HepG2 (cell line): Measurements from ENCODE around the gene SNIP1. TPM values are rescaled to one million over a fixed set of nuclear protein-coding genes. Genes with fewer than 3 reads are reported as not detected.
A peak's percentile ranks its signal among the peaks of the same experiment; 100 is the strongest.

ENCODE experiments used
- BRCA1 ChIP-seq: sonication (generic); formaldehyde crosslinking; IDR thresholded peaks from 2 replicates; pipeline ENCODE4 v1.4.0; 2020; ENCODE audit warnings: missing genetic modification reagents
- MXD1 ChIP-seq: sonication (generic); formaldehyde crosslinking; IDR thresholded peaks from 2 replicates; pipeline ENCODE4 v1.4.0; 2020; ENCODE audit warnings: mild to moderate bottlenecking, missing genetic modification reagents
- RARG ChIP-seq: sonication (generic); formaldehyde crosslinking; IDR thresholded peaks from 2 replicates; pipeline ENCODE4 v1.4.0; 2020; ENCODE audit warnings: low read depth, mild to moderate bottlenecking, missing genetic modification reagents
- TCF7 ChIP-seq: sonication (generic); IDR thresholded peaks from 2 replicates; pipeline ENCODE4 v1.6.1; 2016; ENCODE audit warnings: antibody characterized with exemption, low read depth
- TEAD2 ChIP-seq: sonication (generic); formaldehyde crosslinking; IDR thresholded peaks from 2 replicates; pipeline ENCODE4 v1.9.0; 2021; ENCODE audit warnings: missing genetic modification reagents
- ZBTB34 ChIP-seq: sonication (generic); formaldehyde crosslinking; IDR thresholded peaks from 2 replicates; pipeline ENCODE4 v1.8.0; 2022; ENCODE audit warnings: mild to moderate bottlenecking, missing genetic modification reagents
- ZBTB43 ChIP-seq: sonication (generic); formaldehyde crosslinking; conservative IDR thresholded peaks from 2 replicates; pipeline ENCODE4 v1.4.0; 2020; ENCODE audit warnings: missing genetic modification reagents
- ZNF552 ChIP-seq: sonication (generic); formaldehyde crosslinking; IDR thresholded peaks from 2 replicates; pipeline ENCODE4 v1.9.0; 2022; ENCODE audit warnings: missing genetic modification reagents, mild to moderate bottlenecking, borderline replicate concordance
- polyA plus RNA-seq, 8 experiments: library from polyadenylated mRNA; depleted of rRNA in 3 of 8; stranded (reverse) in 7 of 8; unstranded in 1 of 8; fragments of >200 nt; fragmentation: Illumina TruSeq in 4 of 8; extraction: Trizol in 4 of 8; gene quantifications; 2 replicates each; pipeline versions ENCODE4 v1.2.1 to v1.2.3, GENCODE V29; 2011 to 2016; ENCODE audit warnings: low read depth in 4 of 8, missing spikeins in 1 of 8, mixed read lengths in 1 of 8; ENCODE audit not compliant: insufficient read depth in 1 of 8
- total RNA-seq, 5 experiments: library from RNA; depleted of rRNA; stranded (reverse); fragments of >200 nt; fragmentation: Illumina TruSeq; extraction: Trizol; gene quantifications; 2 replicates each; pipeline ENCODE4 v1.2.3, GENCODE V29; 2016; ENCODE audit warnings: low read depth in 1 of 5
- TF ChIP-seq, protein P1 (sequence below), 2 experiments: sonication (generic) in 1 of 2; formaldehyde crosslinking in 1 of 2; IDR thresholded peaks; 2 replicates each; pipeline versions ENCODE4 v1.4.0 to v1.6.1; 2018 to 2020; ENCODE audit warnings: missing genetic modification reagents in 2 of 2, borderline replicate concordance in 1 of 2, low read depth in 1 of 2, mild to moderate bottlenecking in 1 of 2, missing biosample characterization in 1 of 2
- TF ChIP-seq, protein P2 (sequence below): sonication (generic); formaldehyde crosslinking; IDR thresholded peaks from 2 replicates; pipeline ENCODE4 v1.5.0; 2020; ENCODE audit warnings: mild to moderate bottlenecking, missing genetic modification reagents, borderline replicate concordance
- TF ChIP-seq, protein P3 (sequence below): sonication (generic); formaldehyde crosslinking; IDR thresholded peaks from 2 replicates; pipeline ENCODE4 v1.4.0; 2020; ENCODE audit warnings: missing genetic modification reagents
- TF ChIP-seq, protein P4 (sequence below): IDR thresholded peaks from 2 replicates; pipeline ENCODE4 v1.6.1; 2016; ENCODE audit warnings: missing compliant biosample characterization, missing genetic modification reagents, borderline replicate concordance
- TF ChIP-seq, protein P5 (sequence below): sonication (generic); formaldehyde crosslinking; IDR thresholded peaks from 2 replicates; pipeline ENCODE4 v1.5.0; 2020; ENCODE audit warnings: missing genetic modification reagents, mild to moderate bottlenecking, borderline replicate concordance

SNIP1 gene
- total and polyA plus RNA-seq, 2 of the 13 experiments (the other 11 are each of a cell fraction or from before 2014, with no cell fraction given), result 5.5 to 11.2 TPM

DNA sequence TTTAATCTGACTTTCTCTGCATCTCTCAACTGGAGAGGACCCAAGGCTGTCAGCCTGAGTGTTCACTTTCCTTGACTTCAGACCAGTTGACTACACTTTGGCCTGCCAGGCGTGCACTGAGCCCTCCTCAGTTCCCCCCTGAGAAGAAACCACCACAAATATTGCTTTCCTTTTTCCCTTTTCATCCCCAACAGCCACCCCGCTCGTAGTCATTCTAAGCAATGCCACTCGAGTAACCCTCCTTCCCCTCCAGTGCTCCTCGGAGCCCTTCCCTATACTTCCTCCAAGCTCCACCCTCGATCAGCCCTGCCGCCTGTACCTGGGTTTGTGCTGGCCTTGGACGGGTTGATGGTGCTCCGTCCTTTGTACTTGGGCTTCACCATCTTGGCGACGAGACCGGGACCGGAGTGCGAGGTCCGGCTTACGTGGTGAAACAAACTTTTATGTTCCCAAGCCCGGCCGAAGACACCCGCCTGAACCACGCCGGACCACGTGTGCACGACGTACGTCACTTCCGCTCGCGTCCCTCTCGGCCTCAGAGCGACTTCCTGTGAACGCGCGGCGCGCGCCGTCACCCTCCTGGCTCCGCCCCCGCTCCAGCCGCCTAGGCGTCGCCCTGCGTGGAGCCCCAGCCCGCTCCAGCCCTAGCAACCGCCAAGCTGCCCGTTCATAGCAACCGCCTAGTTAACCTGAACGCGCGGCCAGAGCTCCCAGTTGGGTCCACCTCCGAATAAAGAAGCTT lies 41.5 kb upstream of the SNIP1 start, which contains the start of gene GNL2 (continued):
- TF ChIP-seq, protein P1, sequence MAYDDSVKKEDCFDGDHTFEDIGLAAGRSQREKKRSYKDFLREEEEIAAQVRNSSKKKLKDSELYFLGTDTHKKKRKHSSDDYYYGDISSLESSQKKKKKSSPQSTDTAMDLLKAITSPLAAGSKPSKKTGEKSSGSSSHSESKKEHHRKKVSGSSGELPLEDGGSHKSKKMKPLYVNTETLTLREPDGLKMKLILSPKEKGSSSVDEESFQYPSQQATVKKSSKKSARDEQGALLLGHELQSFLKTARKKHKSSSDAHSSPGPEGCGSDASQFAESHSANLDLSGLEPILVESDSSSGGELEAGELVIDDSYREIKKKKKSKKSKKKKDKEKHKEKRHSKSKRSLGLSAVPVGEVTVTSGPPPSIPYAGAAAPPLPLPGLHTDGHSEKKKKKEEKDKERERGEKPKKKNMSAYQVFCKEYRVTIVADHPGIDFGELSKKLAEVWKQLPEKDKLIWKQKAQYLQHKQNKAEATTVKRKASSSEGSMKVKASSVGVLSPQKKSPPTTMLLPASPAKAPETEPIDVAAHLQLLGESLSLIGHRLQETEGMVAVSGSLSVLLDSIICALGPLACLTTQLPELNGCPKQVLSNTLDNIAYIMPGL (CRISPR knock-in tag; IDR thresholded peaks at IDR 0.05; ENCODE audit: borderline replicate concordance in 1 of 2, low read depth in 1 of 2), result peak in 1 of 2 experiments; percentile 30; a peak in 1 of 4 replicates
- TF ChIP-seq, protein P2, sequence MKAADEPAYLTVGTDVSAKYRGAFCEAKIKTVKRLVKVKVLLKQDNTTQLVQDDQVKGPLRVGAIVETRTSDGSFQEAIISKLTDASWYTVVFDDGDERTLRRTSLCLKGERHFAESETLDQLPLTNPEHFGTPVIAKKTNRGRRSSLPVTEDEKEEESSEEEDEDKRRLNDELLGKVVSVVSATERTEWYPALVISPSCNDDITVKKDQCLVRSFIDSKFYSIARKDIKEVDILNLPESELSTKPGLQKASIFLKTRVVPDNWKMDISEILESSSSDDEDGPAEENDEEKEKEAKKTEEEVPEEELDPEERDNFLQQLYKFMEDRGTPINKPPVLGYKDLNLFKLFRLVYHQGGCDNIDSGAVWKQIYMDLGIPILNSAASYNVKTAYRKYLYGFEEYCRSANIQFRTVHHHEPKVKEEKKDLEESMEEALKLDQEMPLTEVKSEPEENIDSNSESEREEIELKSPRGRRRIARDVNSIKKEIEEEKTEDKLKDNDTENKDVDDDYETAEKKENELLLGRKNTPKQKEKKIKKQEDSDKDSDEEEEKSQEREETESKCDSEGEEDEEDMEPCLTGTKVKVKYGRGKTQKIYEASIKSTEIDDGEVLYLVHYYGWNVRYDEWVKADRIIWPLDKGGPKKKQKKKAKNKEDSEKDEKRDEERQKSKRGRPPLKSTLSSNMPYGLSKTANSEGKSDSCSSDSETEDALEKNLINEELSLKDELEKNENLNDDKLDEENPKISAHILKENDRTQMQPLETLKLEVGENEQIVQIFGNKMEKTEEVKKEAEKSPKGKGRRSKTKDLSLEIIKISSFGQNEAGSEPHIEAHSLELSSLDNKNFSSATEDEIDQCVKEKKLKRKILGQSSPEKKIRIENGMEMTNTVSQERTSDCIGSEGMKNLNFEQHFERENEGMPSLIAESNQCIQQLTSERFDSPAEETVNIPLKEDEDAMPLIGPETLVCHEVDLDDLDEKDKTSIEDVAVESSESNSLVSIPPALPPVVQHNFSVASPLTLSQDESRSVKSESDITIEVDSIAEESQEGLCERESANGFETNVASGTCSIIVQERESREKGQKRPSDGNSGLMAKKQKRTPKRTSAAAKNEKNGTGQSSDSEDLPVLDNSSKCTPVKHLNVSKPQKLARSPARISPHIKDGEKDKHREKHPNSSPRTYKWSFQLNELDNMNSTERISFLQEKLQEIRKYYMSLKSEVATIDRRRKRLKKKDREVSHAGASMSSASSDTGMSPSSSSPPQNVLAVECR (CRISPR knock-in tag), result peak; percentile 99
- TF ChIP-seq, protein P3, sequence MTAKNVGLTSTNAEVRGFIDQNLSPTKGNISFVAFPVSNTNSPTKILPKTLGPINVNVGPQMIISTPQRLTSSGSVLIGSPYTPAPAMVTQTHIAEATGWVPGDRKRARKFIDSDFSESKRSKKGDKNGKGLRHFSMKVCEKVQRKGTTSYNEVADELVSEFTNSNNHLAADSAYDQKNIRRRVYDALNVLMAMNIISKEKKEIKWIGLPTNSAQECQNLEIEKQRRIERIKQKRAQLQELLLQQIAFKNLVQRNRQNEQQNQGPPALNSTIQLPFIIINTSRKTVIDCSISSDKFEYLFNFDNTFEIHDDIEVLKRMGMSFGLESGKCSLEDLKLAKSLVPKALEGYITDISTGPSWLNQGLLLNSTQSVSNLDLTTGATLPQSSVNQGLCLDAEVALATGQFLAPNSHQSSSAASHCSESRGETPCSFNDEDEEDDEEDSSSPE (CRISPR knock-in tag), result peak; percentile 86
- TF ChIP-seq MXD1, result peak; percentile 97
- TF ChIP-seq BRCA1, result no peak
- no peak for TF ChIP-seq TEAD2
- no peak for TF ChIP-seq RARG
- TF ChIP-seq ZBTB43 (CRISPR knock-in tag), result no peak
- TF ChIP-seq, protein P4, sequence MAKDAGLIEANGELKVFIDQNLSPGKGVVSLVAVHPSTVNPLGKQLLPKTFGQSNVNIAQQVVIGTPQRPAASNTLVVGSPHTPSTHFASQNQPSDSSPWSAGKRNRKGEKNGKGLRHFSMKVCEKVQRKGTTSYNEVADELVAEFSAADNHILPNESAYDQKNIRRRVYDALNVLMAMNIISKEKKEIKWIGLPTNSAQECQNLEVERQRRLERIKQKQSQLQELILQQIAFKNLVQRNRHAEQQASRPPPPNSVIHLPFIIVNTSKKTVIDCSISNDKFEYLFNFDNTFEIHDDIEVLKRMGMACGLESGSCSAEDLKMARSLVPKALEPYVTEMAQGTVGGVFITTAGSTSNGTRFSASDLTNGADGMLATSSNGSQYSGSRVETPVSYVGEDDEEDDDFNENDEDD (CRISPR knock-in tag), result peak; percentile 81; the same call in 1 of the 2 replicates
- TF ChIP-seq ZBTB34 (CRISPR knock-in tag), result no peak
- no peak for TF ChIP-seq TCF7
- no peak for TF ChIP-seq ZNF552 (CRISPR knock-in tag)
- TF ChIP-seq, protein P5, sequence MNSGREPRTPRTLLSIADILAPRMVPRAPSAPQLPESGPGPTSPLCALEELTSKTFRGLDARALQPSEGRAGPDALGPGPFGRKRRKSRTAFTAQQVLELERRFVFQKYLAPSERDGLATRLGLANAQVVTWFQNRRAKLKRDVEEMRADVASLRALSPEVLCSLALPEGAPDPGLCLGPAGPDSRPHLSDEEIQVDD (CRISPR knock-in tag), result peak; percentile 61; the same call in 1 of the 2 replicates
